RWPE1 (cell line): ENCODE results near the gene RFTN1.

ENCODE experiments used
- CTCF ChIA-PET: fragments of 350-600 bp; sonication (Branson Sonifier 250); formaldehyde crosslinking; extraction: SDS; loops from one replicate; lab custom pipeline; 2021; lab: Yijun Ruan, JAX
- POLR2A ChIA-PET: fragments of 400-600 bp; formaldehyde crosslinking; extraction: SDS; loops from one replicate; lab custom pipeline; 2020; ENCODE audit warnings: antibody characterized with exemption; ENCODE audit not compliant: low non-redundant PET; lab: Yijun Ruan, JAX
- DNase-seq: peaks from one replicate; pipeline ENCODE4 v3.0.0; 2012; ENCODE audit warnings: low spot score
- H3K27ac ChIP-seq: fragments of 450-650 bp; 2 replicates; pipeline ENCODE4 v1.5.1; 2017
- CTCF ChIP-seq: fragments of 450-650 bp; conservative IDR thresholded peaks from 2 replicates; pipeline ENCODE4 v1.5.1; 2017; ENCODE audit warnings: low read depth, mild to moderate bottlenecking

Gene RFTN1

GRCh38 chr3:16468002-16468335 lies 45.5 kb downstream of the RFTN1 start:
- POLR2A ChIA-PET, result no interaction called here
- TF ChIP-seq CTCF, result no peak
- H3K27ac ChIP-seq, result no peak overlapping the region
- no peak for DNase-seq
- CTCF ChIA-PET, result no interaction called here

GRCh38 chr3:16467393-16467792 lies 46.1 kb downstream of the RFTN1 start:
- no peak for TF ChIP-seq CTCF
- DNase-seq, result no peak
- CTCF ChIA-PET, result no interaction called here
- POLR2A ChIA-PET, result no interaction called here
- no peak overlapping the region for H3K27ac ChIP-seq

- TF ChIP-seq CTCF, result no peak
- DNase-seq, result no peak
- CTCF ChIA-PET, result no interaction called here
- no peak overlapping the region for H3K27ac ChIP-seq
- POLR2A ChIA-PET, result no interaction called here
These were observed 46.7 kb downstream of the RFTN1 start for GRCh38 chr3:16466822-16467221.

- POLR2A ChIA-PET, result no interaction called here
- DNase-seq, result no peak
- no peak overlapping the region for H3K27ac ChIP-seq
- CTCF ChIA-PET, result no interaction called here
- TF ChIP-seq CTCF, result no peak
These were observed 48.9 kb downstream of the RFTN1 start for GRCh38 chr3:16464511-16465148.

GRCh38 chr3:16463914-16464313 lies 49.6 kb downstream of the RFTN1 start:
- no peak for DNase-seq
- TF ChIP-seq CTCF, result no peak
- POLR2A ChIA-PET, result no interaction called here
- H3K27ac ChIP-seq, result no peak overlapping the region
- CTCF ChIA-PET, result no interaction called here

GRCh38 chr3:16463119-16463518 lies 50.4 kb downstream of the RFTN1 start:
- no peak for TF ChIP-seq CTCF
- no peak overlapping the region for H3K27ac ChIP-seq

More at GRCh38 chr3:16463119-16463518, 50.4 kb downstream of the RFTN1 start:
- ChIA-PET CTCF (no interaction called here), POLR2A (no interaction called here)
- DNase-seq, result no peak
